ENCODE data around the gene SRCIN1. TPM values are rescaled to one million over a fixed set of nuclear protein-coding genes. Genes with fewer than 3 reads are reported as not detected.
"Not testable (repeated sequence)": the region's sequence is repeated elsewhere in the genome, so short reads cannot be mapped to it uniquely, and the experiment has no call there.

SRCIN1 gene
- total and polyA plus RNA-seq, 5 donors: 0.89 to 4.8 (median 2.6) TPM

DNA sequence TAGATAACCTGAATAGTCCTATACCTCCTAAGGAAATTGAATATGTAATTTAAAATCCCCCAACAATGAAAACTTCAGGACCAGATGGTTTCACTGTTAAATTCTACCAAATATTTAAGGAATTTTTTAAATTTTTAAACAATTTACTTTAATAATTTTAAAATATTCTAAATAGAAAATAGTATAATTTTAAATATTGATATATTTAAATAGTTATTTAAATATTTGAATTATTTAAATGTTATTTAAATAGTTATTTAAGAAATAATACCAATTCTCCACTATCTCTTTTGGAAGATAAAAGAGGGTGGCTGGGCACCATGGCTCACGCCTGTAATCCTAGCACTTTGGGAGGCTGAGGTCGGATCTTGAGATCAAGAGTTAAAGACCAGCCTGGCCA is 104.0 kb downstream of the SRCIN1 start:
- not testable (repeated sequence) for H3K27ac ChIP-seq (ENCODE audit: low read length); ATAC-seq; H3K4me1 ChIP-seq (ENCODE audit: control insufficient read depth, insufficient read depth, low read length); H3K9me3 ChIP-seq (ENCODE audit: control insufficient read depth, low read length); H3K4me3 ChIP-seq (ENCODE audit: low read length); H3K27me3 ChIP-seq (ENCODE audit: control insufficient read depth, insufficient read depth); DNase-seq
- 96% methylated on average over 2 of the region's 2 CpGs for WGBS
- intact Hi-C loops (cut with DNase I): loop anchor here in 3 of 4 donors (10.0 kb wide), 2 partner anchors 147 to 163 kb away; partner anchors contain the start of gene SOCS7 (in 1 of the 3)

- intact Hi-C loops (cut with DNase I); H3K27ac ChIP-seq (ENCODE audit: low read length); H3K4me1 ChIP-seq (ENCODE audit: control insufficient read depth, insufficient read depth, low read length); H3K9me3 ChIP-seq (ENCODE audit: control insufficient read depth, low read length); H3K27me3 ChIP-seq (ENCODE audit: control insufficient read depth, insufficient read depth); DNase-seq; H3K4me3 ChIP-seq (ENCODE audit: low read length); ATAC-seq: not testable (repeated sequence)
- 86% methylated on average over 10 of the region's 10 CpGs for WGBS
These were observed 106.5 kb downstream of the SRCIN1 start for GRCh38 chr17:38499230-38499629.

GRCh38 chr17:38498353-38498752 is 107.4 kb downstream of the SRCIN1 start:
- 89% methylated on average over 14 of the region's 14 CpGs for WGBS
- Histone ChIP-seq H3K4me3 (ENCODE audit: low read length) (no peak overlapping the region), H3K9me3 (ENCODE audit: control insufficient read depth, low read length) (no peaks in the 10 kb centered on the region), H3K27me3 (ENCODE audit: control insufficient read depth, insufficient read depth) (no peaks in the 10 kb centered on the region), H3K27ac (ENCODE audit: low read length) (no peak overlapping the region), H3K4me1 (ENCODE audit: control insufficient read depth, insufficient read depth, low read length) (no peaks in the 10 kb centered on the region)
- intact Hi-C loops (cut with DNase I): no loop called here
- ATAC-seq (no peak), DNase-seq (peak in 1 of 3 donors; percentile 70)

DNA sequence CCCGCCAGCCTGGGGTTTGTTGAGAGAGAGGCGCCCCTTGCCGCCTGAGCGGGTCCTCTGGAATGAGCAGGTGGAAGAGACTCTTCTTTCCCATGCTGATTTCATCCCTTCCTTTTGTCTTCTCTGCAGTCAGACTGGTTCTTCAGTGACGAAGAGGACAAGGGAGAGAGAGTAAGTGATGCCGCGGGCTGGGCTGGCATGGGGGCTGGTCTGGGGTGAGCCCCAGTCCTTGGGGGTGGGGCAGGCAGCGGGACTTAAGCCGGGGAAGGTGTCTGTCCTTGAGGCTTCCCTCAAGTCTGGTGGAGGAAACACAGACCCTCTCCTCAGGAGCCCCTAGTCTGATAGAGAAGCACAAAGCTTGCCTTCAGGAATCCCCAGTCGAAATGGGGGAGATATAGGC is 108.1 kb downstream of the SRCIN1 start:
- WGBS: 90% methylated on average over 10 of the region's 10 CpGs
- H3K9me3 ChIP-seq (ENCODE audit: control insufficient read depth, low read length); H3K4me3 ChIP-seq (ENCODE audit: low read length); H3K27me3 ChIP-seq (ENCODE audit: control insufficient read depth, insufficient read depth); ATAC-seq; H3K27ac ChIP-seq (ENCODE audit: low read length); DNase-seq; H3K4me1 ChIP-seq (ENCODE audit: control insufficient read depth, insufficient read depth, low read length); intact Hi-C loops (cut with DNase I): not testable (repeated sequence)

DNA sequence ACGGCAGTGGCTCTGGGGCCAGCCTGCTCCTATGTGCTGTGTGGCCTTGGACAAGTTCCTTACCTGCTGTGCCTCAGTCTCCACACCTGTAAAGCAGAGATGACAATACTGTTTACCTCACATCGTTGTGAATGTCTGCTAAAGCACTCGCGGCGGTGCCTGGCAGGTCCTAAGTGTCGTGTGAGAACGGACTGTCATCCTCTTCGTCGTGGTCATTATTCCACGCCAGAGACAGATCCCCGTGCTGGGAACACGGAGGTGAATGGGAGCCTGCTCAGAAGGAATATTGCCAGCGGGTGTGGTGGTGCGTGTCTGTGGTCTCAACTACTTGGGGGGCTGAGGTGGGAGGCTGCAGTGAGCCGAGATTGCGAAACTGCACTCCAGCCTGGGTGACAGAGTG is 111.6 kb downstream of the SRCIN1 start:
- 91% methylated on average over 16 of the region's 16 CpGs for WGBS
- H3K4me1 ChIP-seq (ENCODE audit: control insufficient read depth, insufficient read depth, low read length); ATAC-seq; H3K27ac ChIP-seq (ENCODE audit: low read length); H3K9me3 ChIP-seq (ENCODE audit: control insufficient read depth, low read length); H3K27me3 ChIP-seq (ENCODE audit: control insufficient read depth, insufficient read depth); intact Hi-C loops (cut with DNase I); H3K4me3 ChIP-seq (ENCODE audit: low read length); DNase-seq: not testable (repeated sequence)

GRCh38 chr17:38492067-38493040 is 113.4 kb downstream of the SRCIN1 start:
- ATAC-seq; H3K27me3 ChIP-seq (ENCODE audit: control insufficient read depth, insufficient read depth); intact Hi-C loops (cut with DNase I); H3K4me1 ChIP-seq (ENCODE audit: control insufficient read depth, insufficient read depth, low read length); H3K9me3 ChIP-seq (ENCODE audit: control insufficient read depth, low read length); H3K27ac ChIP-seq (ENCODE audit: low read length); H3K4me3 ChIP-seq (ENCODE audit: low read length): not testable (repeated sequence)
- DNase-seq: peak; percentile 91 to 97 (median 95)
- WGBS: 51% methylated on average over 14 of the region's 14 CpGs

DNA sequence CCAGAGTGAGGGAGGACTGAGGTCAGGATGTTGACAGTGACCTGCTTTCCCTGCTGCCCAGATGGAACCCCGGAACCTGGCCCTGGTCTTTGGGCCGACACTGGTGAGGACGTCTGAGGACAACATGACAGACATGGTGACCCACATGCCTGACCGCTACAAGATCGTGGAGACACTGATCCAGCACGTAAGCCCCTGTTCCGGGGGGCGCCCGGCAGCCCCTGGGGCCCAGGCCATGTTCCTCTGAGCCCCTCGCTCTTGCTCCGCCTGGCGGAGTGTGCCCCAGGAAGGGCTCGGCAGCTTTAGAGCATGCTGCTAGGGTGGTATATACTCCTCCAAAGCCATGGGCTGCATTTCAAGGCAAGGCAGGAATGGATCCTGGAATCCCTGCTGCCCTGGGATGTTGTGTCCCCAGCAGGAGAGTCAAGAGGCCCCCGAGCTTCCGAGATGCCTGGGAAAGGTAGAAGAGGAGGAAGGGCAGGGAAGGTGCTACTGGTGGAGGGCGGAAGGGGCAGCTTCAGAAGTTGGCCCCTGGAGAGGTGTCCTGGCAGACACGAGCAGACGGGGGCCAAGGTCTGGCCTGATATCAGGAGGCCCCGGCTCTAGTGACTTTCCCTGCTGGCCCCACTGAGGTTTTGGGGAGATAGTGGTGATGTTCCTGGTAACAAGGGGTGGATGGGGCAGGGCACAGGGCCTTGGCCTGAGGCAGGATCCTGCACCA is 114.2 kb downstream of the SRCIN1 start:
- ATAC-seq; intact Hi-C loops (cut with DNase I); H3K27me3 ChIP-seq (ENCODE audit: control insufficient read depth, insufficient read depth); H3K9me3 ChIP-seq (ENCODE audit: control insufficient read depth, low read length); H3K4me1 ChIP-seq (ENCODE audit: control insufficient read depth, insufficient read depth, low read length); DNase-seq; H3K4me3 ChIP-seq (ENCODE audit: low read length); H3K27ac ChIP-seq (ENCODE audit: low read length): not testable (repeated sequence)
- 83% methylated on average over 19 of the region's 19 CpGs for WGBS

- H3K9me3 ChIP-seq (ENCODE audit: control insufficient read depth, low read length); ATAC-seq; H3K27me3 ChIP-seq (ENCODE audit: control insufficient read depth, insufficient read depth); H3K4me1 ChIP-seq (ENCODE audit: control insufficient read depth, insufficient read depth, low read length); H3K4me3 ChIP-seq (ENCODE audit: low read length); H3K27ac ChIP-seq (ENCODE audit: low read length); DNase-seq: not testable (repeated sequence)
- intact Hi-C loops (cut with DNase I): loop anchor here in 1 of 4 donors (5.0 kb wide), 1 partner anchor 67 kb away; no protein-coding TSS in a partner anchor
- WGBS: 85% methylated on average over 17 of the region's 17 CpGs
These were observed 116.0 kb downstream of the SRCIN1 start for GRCh38 chr17:38489774-38490173.

DNA sequence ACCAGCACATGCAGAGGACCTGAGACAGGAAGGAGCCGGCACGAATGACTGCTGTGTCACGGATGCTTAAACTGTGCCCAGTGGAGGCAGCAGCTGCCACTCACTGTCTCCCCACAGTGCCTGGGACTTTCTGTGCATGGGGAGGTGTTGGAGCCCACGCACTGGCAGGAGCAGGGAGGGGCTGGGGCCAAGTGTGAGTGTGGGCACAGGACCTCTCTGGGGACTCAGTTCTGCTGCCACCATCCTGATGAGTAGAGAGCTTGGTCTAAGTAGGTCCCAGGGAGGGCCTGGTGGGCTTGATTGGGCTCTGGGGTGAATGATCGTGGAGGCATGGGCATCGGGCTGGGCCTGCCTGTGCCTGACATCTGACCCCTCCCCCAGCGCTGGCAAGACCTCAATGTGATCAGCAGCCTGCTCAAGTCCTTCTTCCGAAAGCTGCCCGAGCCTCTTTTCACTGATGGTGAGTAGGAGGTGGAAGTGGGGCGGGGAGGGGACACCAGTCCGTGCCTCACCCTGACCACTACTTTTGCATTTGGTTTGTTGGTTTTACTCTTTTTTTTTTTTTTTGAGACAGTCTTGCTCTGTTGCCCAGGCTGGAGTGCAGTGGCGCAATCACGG is 120.0 kb downstream of the SRCIN1 start:
- 69% methylated on average over 13 of the region's 13 CpGs for WGBS
- not testable (repeated sequence) for H3K4me3 ChIP-seq (ENCODE audit: low read length); H3K9me3 ChIP-seq (ENCODE audit: control insufficient read depth, low read length); H3K4me1 ChIP-seq (ENCODE audit: control insufficient read depth, insufficient read depth, low read length); H3K27me3 ChIP-seq (ENCODE audit: control insufficient read depth, insufficient read depth); DNase-seq; ATAC-seq
- intact Hi-C loops (cut with DNase I): loop anchor here in 1 of 4 donors (5.0 kb wide), 1 partner anchor 63 kb away; no protein-coding TSS in a partner anchor
- peak overlapping the region; percentile 89 for H3K27ac ChIP-seq (ENCODE audit: low read length)

- intact Hi-C loops (cut with DNase I): loop anchor here in 1 of 4 donors (5.0 kb wide), 1 partner anchor 63 kb away; no protein-coding TSS in a partner anchor
- Histone ChIP-seq H3K9me3 (ENCODE audit: control insufficient read depth, low read length) (no peaks in the 10 kb centered on the region), H3K27ac (ENCODE audit: low read length) (peak overlapping the region; percentile 78), H3K4me1 (ENCODE audit: control insufficient read depth, insufficient read depth, low read length) (peaks cover 3% of the 10 kb centered on the region), H3K27me3 (ENCODE audit: control insufficient read depth, insufficient read depth) (no peaks in the 10 kb centered on the region), H3K4me3 (ENCODE audit: low read length) (no peak overlapping the region)
- WGBS: 48% methylated on average over 2 of the region's 2 CpGs
- ATAC-seq (no peak), DNase-seq (no peak)
These were observed 120.6 kb downstream of the SRCIN1 start for GRCh38 chr17:38485146-38485468.
